HG02642 (cell line): Measurements from ENCODE around the gene NGF.
A peak's percentile ranks its signal among the peaks of the same experiment; 100 is the strongest.
"Not testable (repeated sequence)": the region's sequence is repeated elsewhere in the genome, so short reads cannot be mapped to it uniquely, and the experiment has no call there.

Source experiments
- ATAC-seq: cut with Tn5 transposase; IDR thresholded peaks from one replicate; pipeline ENCODE4 v1.9.1; 2021; ENCODE audit warnings: mild to moderate bottlenecking; ENCODE audit not compliant: unreplicated experiment, poor library complexity

NGF gene

DNA sequence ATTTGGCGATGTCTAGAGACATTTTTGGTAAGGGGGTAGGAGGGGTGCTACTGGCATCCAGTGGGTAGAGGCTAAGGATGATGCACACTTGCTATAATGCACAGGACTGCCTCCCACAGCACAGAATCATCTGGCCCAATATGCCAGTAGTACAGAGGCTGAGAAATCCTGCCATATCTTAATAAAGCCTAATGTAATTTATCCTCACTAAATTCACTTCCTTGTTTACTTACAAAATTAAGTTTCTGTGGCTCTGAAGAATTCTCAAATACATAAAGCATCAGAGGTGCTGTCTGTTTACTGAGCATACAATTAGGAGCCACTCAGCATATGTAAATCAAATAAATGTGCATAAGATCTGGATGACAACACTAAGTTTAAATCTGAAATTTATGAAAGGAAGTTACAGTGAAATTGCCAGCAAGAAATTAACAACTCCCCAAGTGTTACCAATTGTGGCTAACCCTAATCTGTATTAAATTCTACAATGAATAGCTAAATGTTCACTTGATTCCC is 26.5 kb downstream of the NGF start:
- ATAC-seq, result no peak

GRCh38 chr1:115310581-115311473 is 27.2 kb downstream of the NGF start:
- ATAC-seq, result peak; percentile 59

GRCh38 chr1:115309504-115309903 is 28.5 kb downstream of the NGF start:
- not testable (repeated sequence) for ATAC-seq

DNA sequence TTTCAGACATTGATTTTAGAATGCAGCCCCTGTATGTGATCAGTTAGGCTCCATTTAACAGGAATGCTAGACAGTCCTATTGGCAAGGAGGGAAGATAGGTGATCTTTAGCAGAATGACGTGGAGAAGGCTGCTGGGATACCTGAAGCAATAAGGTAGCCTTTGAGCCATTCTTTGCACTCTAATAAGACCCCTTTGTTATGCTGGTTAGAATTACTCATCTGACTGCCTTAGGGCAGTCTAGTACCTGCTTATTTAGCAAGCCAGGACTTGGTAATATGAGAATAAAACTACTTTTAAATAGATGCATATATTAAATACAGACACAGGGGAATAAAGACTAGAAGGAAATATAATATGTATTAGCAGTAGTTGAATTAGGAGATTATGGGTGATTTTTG is 29.1 kb downstream of the NGF start:
- ATAC-seq, result no peak

GRCh38 chr1:115307661-115308060 is 30.4 kb downstream of the NGF start:
- ATAC-seq, result no peak

DNA sequence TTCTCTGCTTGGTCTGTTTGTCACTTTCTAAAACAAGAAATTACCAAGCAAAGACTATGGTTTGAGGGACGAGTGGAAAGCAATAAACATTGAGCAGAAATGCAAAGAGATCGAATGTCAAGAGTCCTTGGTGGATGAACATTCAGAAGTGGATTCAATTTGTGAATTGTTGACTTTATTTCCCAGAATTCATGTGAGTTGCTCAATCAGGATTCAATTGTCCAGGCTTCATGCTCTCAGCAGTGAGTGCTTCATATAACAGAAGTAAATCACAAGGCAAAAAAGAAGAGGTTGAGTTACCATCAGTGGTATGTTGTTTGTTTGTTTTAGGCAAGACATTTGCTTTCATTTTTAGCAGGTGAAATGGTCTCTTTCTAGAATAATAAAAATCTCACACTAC is 31.9 kb downstream of the NGF start:
- ATAC-seq, result no peak

DNA sequence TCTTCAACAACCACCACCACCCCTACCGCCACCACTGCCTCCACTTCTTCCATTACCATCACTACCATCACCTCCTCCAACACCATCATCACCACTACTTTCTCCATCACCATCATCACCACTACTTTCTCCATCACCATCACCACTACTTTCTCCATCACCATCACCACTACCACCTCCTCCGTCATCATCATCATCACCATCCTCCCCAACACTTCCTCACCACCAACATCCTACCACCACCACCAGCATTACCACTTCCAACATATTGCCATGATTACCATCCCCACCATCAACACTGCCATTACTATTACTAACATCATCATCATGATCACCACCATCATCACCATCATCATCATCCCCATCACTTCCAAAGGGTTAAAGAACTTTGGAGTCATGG is 34.7 kb downstream of the NGF start:
- ATAC-seq, result no peak

- ATAC-seq, result no peak
Measured at GRCh38 chr1:115302390-115302961, 35.6 kb downstream of the NGF start.

GRCh38 chr1:115301438-115302020 is 36.5 kb downstream of the NGF start:
- ATAC-seq, result no peak

DNA sequence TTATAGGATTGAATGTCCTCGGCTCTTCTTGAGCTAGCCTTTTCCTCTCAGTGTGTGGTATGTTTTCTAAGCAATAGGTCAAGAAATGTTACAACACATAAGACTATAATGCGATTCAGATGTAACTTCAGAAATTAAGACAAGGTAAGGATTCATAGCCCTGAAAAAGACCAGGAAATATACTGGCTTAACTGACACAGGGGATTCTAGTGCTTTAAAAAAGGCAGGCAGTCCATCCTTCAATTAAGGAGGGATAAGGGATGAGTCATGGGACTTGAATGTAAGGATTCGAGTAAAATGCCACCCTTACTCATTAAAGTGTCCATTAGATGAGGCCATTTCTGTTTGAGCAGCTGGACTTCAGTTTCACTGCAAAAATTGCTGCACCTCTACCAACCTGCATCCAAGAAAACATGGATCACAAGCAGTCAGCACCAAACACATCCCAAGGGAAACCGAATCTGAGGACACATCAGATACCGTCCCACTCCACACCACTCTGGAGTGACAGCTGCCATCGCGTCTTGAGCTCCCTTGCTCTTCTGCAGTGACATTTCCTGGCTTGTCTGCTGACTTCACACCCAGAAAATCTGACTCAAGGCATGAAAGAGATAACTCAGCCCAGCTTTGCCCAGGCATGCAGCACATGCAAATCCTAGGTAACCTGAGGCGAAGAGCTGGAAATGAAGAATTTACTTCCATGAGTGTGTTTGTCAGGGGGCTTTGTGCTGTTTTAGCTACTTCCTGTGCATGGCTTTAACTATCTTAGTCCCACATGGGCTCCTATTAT is 37.8 kb downstream of the NGF start:
- ATAC-seq, result no peak

- no peak for ATAC-seq
Measured at GRCh38 chr1:115299266-115299665, 38.8 kb downstream of the NGF start.

DNA sequence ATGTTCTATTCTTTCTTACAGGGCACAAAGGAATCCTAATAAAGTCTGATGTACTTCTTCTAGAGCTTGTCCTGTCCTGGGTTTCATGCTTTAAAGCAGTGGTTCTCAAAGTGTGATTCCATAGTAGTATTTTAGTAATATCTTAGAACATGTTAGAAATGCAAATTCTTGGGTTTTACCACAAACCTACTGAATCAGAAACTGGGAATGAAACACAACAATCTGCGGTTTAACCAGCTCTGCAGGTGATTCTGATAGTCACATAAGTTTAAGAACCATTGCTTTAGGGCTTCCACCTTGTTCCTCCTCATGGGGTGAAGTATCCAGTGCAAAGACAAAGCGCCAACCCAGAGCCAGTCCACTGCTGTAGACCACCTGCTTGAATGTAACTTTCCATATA is 41.1 kb downstream of the NGF start:
- ATAC-seq, result peak; percentile 91

DNA sequence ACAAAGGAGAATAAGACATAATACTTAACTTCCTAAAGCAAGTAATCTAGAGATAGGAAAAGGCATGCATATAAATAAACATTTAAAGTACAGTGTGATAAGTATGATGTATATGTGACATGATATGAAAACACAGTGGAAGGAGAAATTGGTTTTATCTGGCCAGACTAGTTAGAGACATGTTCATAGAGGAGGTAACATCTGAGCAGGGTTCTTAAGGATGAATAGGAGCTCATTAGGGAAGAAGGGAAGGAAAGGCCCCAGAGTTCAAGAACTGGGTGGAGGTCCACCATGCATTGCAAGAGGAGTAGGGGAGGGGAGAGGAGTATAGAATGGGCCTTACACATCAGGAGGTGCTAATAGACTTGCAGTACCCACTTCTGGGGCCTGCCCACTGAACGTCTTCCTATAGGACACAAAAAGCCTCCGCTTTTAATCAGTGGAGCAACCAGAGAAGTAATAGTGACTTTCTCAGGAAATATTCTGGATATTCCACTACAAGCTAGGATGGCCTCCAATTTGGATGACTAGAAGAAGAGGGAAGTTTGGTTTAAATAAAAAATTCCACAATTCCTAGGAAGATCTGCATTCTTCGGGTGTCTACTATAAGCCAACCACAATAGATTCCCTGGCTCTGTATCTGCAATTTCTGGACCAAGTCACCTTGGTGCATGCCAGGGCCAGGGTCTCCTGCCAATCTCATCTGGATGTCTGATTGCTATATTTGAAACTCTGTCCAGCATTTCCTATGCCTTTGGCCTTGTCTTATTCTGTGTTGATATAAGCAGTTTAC is 41.9 kb downstream of the NGF start:
- no peak for ATAC-seq

DNA sequence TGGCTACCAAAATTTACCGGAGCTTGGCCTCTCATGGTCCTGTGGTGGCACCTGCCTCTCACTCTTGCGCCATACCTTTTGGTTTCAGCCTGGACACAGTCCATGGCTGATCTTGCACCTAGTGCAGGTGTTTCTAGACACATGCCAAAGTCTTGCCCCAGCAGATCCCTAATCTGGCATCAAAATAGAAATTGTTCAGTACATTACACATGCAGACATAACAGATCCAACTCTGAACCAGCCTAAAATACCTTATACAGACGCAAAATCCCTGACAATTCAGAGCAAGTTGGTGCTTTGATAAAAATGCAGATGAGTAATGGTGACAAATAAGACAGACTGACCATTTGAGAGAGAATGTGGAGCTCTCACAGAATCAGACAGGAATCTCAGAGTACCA is 44.1 kb downstream of the NGF start:
- ATAC-seq, result no peak

DNA sequence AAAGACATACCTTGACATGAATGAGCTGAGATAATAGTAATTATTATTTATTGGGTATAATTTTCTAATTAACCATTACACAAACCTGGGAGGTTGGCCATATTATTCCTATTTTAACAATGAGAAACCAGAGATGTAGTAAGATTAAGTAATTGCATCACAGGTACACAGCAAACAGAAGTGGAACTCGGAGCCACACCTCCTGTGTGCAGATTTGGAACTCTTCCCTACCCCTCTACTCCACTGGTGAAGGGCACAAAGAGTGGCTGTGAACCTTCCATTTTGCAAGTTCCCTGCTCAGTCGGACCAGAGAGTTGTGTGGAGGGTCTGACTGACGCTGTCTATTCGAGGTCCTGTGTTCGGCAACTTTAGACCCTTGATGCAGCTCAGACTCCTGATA is 45.0 kb downstream of the NGF start:
- no peak for ATAC-seq

GRCh38 chr1:115291741-115292140 is 46.3 kb downstream of the NGF start:
- ATAC-seq, result no peak

DNA sequence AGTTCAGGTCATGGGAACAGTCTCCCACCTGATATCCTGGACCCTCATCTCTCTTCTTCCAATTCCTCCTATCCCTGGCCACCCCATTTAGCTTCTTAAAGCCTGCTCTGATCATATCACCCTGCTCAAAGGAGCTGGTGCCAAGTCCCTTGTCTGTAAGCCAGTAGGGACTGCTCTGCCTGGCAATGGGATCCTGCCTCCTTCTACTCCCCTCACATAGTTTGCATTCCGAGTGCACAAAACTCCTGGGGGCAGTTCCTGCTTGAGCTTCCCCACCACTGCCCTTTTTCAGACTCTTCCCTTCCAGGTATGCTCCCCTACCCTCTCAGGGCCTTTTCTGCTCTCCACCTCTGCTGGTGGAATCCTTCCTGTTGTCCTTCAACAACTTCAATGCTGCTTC is 48.1 kb downstream of the NGF start:
- no peak for ATAC-seq

- ATAC-seq, result no peak
Measured at GRCh38 chr1:115288591-115289198, 49.4 kb downstream of the NGF start.

DNA sequence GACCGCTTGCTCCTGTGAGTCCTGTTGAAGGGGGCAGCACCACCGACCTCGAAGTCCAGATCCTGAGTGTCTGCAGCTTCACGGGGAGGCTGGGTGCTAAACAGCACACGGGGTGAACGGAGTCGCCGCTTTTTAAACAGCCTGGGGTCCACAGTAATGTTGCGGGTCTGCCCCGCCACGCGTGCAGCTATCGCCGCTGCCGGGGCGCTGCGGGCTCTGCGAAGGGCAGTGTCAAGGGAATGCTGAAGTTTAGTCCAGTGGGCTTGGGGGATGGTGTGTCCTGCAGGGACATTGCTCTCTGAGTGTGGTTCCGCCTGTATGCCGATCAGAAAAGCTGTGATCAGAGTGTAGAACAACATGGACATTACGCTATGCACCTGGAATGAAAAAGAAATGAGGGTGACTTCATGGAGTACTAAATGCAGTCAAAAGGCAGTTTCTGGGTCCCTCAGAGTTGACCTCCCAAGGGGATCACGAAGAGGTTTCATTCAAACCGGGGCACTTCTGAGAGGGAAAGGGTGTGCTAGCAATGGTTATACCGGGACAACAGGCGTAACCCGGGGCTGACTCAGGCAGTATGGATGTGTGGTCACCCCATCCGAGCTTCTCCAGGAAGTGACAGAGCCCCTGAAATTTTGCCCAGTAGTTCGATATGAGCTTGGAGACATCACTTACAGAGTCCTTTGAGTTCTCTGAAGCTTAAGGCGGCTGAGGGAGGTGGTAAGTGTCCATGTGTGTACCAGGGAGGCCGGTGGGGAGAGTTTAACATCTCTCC is 51.4 kb downstream of the NGF start:
- no peak for ATAC-seq
